ENCODE results near the gene HGD.
"Not testable (repeated sequence)": the region's sequence is repeated elsewhere in the genome, so short reads cannot be mapped to it uniquely, and the experiment has no call there.

GRCh38 chr3:120616745-120617144, 65.3 kb downstream of the HGD start:
- TF ChIP-seq CTCF (optimal IDR thresholded peaks at IDR 0.05 in 1 of 3, IDR thresholded peaks at IDR 0.05 in 1 of 3, conservative IDR thresholded peaks at IDR 0.05 in 1 of 3; ENCODE audit: extremely low read depth in 1 of 3, insufficient read depth in 2 of 3, low read length in 3 of 3); EZH2 (IDR thresholded peaks at IDR 0.05; ENCODE audit: low read length): not testable (repeated sequence)
